ENCODE results near the gene NDUFA8.
"Not testable (repeated sequence)": the region's sequence is repeated elsewhere in the genome, so short reads cannot be mapped to it uniquely, and the experiment has no call there.

Gene NDUFA8

GRCh38 chr9:122120316-122121071, 39.1 kb downstream of the NDUFA8 start:
- TF ChIP-seq CTCF (IDR thresholded peaks at IDR 0.05; ENCODE audit: extremely low read depth, missing control alignments): no peak
- DNase-seq (ENCODE audit: low spot score): no peak

- TF ChIP-seq CTCF (IDR thresholded peaks at IDR 0.05; ENCODE audit: extremely low read depth, missing control alignments): no peak
- no peak for DNase-seq (ENCODE audit: low spot score)
Measured at GRCh38 chr9:122119721-122120120, 39.9 kb downstream of the NDUFA8 start.

- no peak for TF ChIP-seq CTCF (IDR thresholded peaks at IDR 0.05; ENCODE audit: extremely low read depth, missing control alignments)
- no peak for DNase-seq (ENCODE audit: low spot score)
Measured at GRCh38 chr9:122119166-122119521, 40.4 kb downstream of the NDUFA8 start.

GRCh38 chr9:122118343-122119165, 41.0 kb downstream of the NDUFA8 start:
- no peak for TF ChIP-seq CTCF (IDR thresholded peaks at IDR 0.05; ENCODE audit: extremely low read depth, missing control alignments)
- DNase-seq (ENCODE audit: low spot score): no peak

GRCh38 chr9:122117241-122117640, 42.3 kb downstream of the NDUFA8 start:
- DNase-seq (ENCODE audit: low spot score): not testable (repeated sequence)

GRCh38 chr9:122116448-122117173, 43.0 kb downstream of the NDUFA8 start:
- DNase-seq (ENCODE audit: low spot score): no peak
- TF ChIP-seq CTCF (IDR thresholded peaks at IDR 0.05; ENCODE audit: extremely low read depth, missing control alignments): no peak

- no peak for TF ChIP-seq CTCF (IDR thresholded peaks at IDR 0.05; ENCODE audit: extremely low read depth, missing control alignments)
- DNase-seq (ENCODE audit: low spot score): no peak
Measured at GRCh38 chr9:122116040-122116439, 43.5 kb downstream of the NDUFA8 start.

Measured in GM20000 (cell line).